WTC11 (cell line): ENCODE data around the gene NTN1. TPM values are rescaled to one million over a fixed set of nuclear protein-coding genes. Genes with fewer than 3 reads are reported as not detected.

Experiments
- ATAC-seq: fragments of 200-7000 bp; cut with Tn5 transposase; 2 replicates; pipeline ENCODE4 v1.10.0; 2021; ENCODE audit warnings: mild to moderate bottlenecking, moderate library complexity
- CTCF ChIA-PET: fragments of 300-600 bp; sonication (Branson Sonifier 250); formaldehyde crosslinking; loops from one replicate; lab custom pipeline; 2021; ENCODE audit warnings: antibody characterized with exemption; lab: Charles Lee
- POLR2A ChIA-PET: fragments of 350-600 bp; sonication (Branson Sonifier 250); formaldehyde crosslinking; loops from one replicate; lab custom pipeline; 2021; ENCODE audit warnings: antibody characterized with exemption; lab: Charles Lee
- DNase-seq: peaks from one replicate; pipeline ENCODE4 v3.0.0; 2021; ENCODE audit warnings: low spot score
- H3K27ac Mint-ChIP-seq: 2 replicates; pipeline ENCODE4 v1.8.0; 2021; ENCODE audit warnings: mixed read lengths
- H3K27me3 Mint-ChIP-seq: 2 replicates; pipeline ENCODE4 v1.8.0; 2021; ENCODE audit warnings: low read depth, mild to moderate bottlenecking, moderate library complexity, mixed read lengths
- H3K36me3 Mint-ChIP-seq: 2 replicates; pipeline ENCODE4 v1.8.0; 2021; ENCODE audit warnings: mixed read lengths
- H3K4me1 Mint-ChIP-seq: 2 replicates; pipeline ENCODE4 v1.8.0; 2022; ENCODE audit warnings: mixed read lengths
- H3K4me3 Mint-ChIP-seq: 2 replicates; pipeline ENCODE4 v1.8.0; 2021; ENCODE audit warnings: mild to moderate bottlenecking, moderate library complexity, mixed read lengths
- H3K9me3 Mint-ChIP-seq: 2 replicates; pipeline ENCODE4 v1.8.0; 2021; ENCODE audit warnings: mixed read lengths
- AFF4 ChIP-seq: sonication (generic); formaldehyde crosslinking; IDR thresholded peaks from 2 replicates; pipeline ENCODE4 v1.8.1; 2023; ENCODE audit warnings: mild to moderate bottlenecking, missing genetic modification reagents, borderline replicate concordance
- CTCF ChIP-seq: fragments of 200-600 bp; IDR thresholded peaks from 2 replicates; pipeline ENCODE4 v1.8.0; 2022; ENCODE audit warnings: antibody characterized with exemption
- GTF2I ChIP-seq: fragments of 250-450 bp; sonication (Bioruptor Pico); conservative IDR thresholded peaks from 2 replicates; pipeline ENCODE4 v1.4.0; 2021; ENCODE audit warnings: mild to moderate bottlenecking
- JAZF1 ChIP-seq: fragments of 250-450 bp; sonication (Bioruptor Pico); IDR thresholded peaks from 2 replicates; pipeline ENCODE4 v1.9.0; 2021; ENCODE audit warnings: moderate library complexity, mild to moderate bottlenecking, inconsistent platforms
- JUN ChIP-seq: sonication (generic); formaldehyde crosslinking; IDR thresholded peaks from 2 replicates; pipeline ENCODE4 v1.8.0; 2023; ENCODE audit warnings: mild to moderate bottlenecking, missing genetic modification reagents
- MAX ChIP-seq: sonication (generic); formaldehyde crosslinking; IDR thresholded peaks from 2 replicates; pipeline ENCODE4 v1.8.0; 2022; ENCODE audit warnings: mild to moderate bottlenecking, missing genetic modification reagents
- MXD4 ChIP-seq: fragments of 250-450 bp; sonication (Bioruptor Pico); IDR thresholded peaks from 2 replicates; pipeline ENCODE4 v1.8.0; 2021; ENCODE audit warnings: mild to moderate bottlenecking, moderate library complexity, borderline replicate concordance
- MYBL2 ChIP-seq: sonication (generic); formaldehyde crosslinking; IDR thresholded peaks from 2 replicates; pipeline ENCODE4 v1.8.1; 2023; ENCODE audit warnings: mild to moderate bottlenecking, moderate library complexity, missing genetic modification reagents
- NFYB ChIP-seq: sonication (generic); formaldehyde crosslinking; conservative IDR thresholded peaks from 2 replicates; pipeline ENCODE4 v1.8.0; 2022; ENCODE audit warnings: low read depth, missing genetic modification reagents
- PRRX2 ChIP-seq: fragments of 250-450 bp; sonication (Bioruptor Pico); IDR thresholded peaks from 2 replicates; pipeline ENCODE4 v1.8.0; 2021; ENCODE audit warnings: mild to moderate bottlenecking
- SP1 ChIP-seq: sonication (generic); formaldehyde crosslinking; conservative IDR thresholded peaks from 2 replicates; pipeline ENCODE4 v1.8.1; 2022; ENCODE audit warnings: missing genetic modification reagents
- TCF7 ChIP-seq: sonication (generic); formaldehyde crosslinking; IDR thresholded peaks from 2 replicates; pipeline ENCODE4 v1.8.0; 2022; ENCODE audit warnings: mild to moderate bottlenecking, low read depth, missing genetic modification reagents, moderate library complexity
- TP53 ChIP-seq: sonication (generic); formaldehyde crosslinking; IDR thresholded peaks from 2 replicates; pipeline ENCODE4 v1.8.1; 2023; ENCODE audit warnings: mild to moderate bottlenecking, missing genetic modification reagents
- USF1 ChIP-seq: sonication (generic); formaldehyde crosslinking; IDR thresholded peaks from 2 replicates; pipeline ENCODE4 v1.8.0; 2022; ENCODE audit warnings: mild to moderate bottlenecking, missing genetic modification reagents
- total RNA-seq: library from RNA; stranded (reverse); gene quantifications from 3 replicates; pipeline ENCODE4 v1.2.3, GENCODE V29; 2021
- TF ChIP-seq, protein P1 (sequence below): sonication (generic); formaldehyde crosslinking; IDR thresholded peaks from 2 replicates; pipeline ENCODE4 v1.8.1; 2023; ENCODE audit warnings: mild to moderate bottlenecking, missing genetic modification reagents, moderate library complexity
- TF ChIP-seq, protein P2 (sequence below): fragments of 250-450 bp; sonication (Bioruptor Pico); conservative IDR thresholded peaks from 2 replicates; pipeline ENCODE4 v1.9.0; 2021; ENCODE audit warnings: mild to moderate bottlenecking
- TF ChIP-seq, protein P3 (sequence below): fragments of 250-450 bp; sonication (Bioruptor Pico); IDR thresholded peaks from 2 replicates; pipeline ENCODE4 v1.8.0; 2021; ENCODE audit warnings: mild to moderate bottlenecking
- TF ChIP-seq, protein P4 (sequence below): sonication (generic); formaldehyde crosslinking; IDR thresholded peaks from 2 replicates; pipeline ENCODE4 v1.8.1; 2022; ENCODE audit warnings: mild to moderate bottlenecking, missing genetic modification reagents, moderate library complexity, borderline replicate concordance
- TF ChIP-seq, protein P5 (sequence below): sonication (generic); formaldehyde crosslinking; IDR thresholded peaks from 2 replicates; pipeline ENCODE4 v1.8.1; 2023; ENCODE audit warnings: mild to moderate bottlenecking, missing genetic modification reagents

The NTN1 gene
- total RNA-seq, 1 experiment from 2014 or later: 5.5 TPM

GRCh38 chr17:9221147-9221921 is 200.0 kb downstream of the NTN1 start:
- no peak for ATAC-seq
- Mint-ChIP-seq H3K4me1 (peaks cover 23% of the 10 kb centered on the region), H3K27ac (peak overlapping the region; percentile 68; the same call in 1 of the 2 replicates), H3K9me3 (peaks cover 6% of the 10 kb centered on the region), H3K4me3 (no peak overlapping the region), H3K36me3 (peaks cover 7% of the 10 kb centered on the region)
- POLR2A ChIA-PET: no interaction called here
- DNase-seq: no peak
- TF ChIP-seq, protein P1, sequence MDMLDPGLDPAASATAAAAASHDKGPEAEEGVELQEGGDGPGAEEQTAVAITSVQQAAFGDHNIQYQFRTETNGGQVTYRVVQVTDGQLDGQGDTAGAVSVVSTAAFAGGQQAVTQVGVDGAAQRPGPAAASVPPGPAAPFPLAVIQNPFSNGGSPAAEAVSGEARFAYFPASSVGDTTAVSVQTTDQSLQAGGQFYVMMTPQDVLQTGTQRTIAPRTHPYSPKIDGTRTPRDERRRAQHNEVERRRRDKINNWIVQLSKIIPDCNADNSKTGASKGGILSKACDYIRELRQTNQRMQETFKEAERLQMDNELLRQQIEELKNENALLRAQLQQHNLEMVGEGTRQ (CRISPR knock-in tag): peak; percentile 77
- TF ChIP-seq USF1 (CRISPR knock-in tag) (peak; percentile 47; the same call in 1 of the 2 replicates), CTCF (no peak), PRRX2 (CRISPR knock-in tag) (no peak), MYBL2 (CRISPR knock-in tag) (no peak), MXD4 (no peak)
- TF ChIP-seq, protein P2, sequence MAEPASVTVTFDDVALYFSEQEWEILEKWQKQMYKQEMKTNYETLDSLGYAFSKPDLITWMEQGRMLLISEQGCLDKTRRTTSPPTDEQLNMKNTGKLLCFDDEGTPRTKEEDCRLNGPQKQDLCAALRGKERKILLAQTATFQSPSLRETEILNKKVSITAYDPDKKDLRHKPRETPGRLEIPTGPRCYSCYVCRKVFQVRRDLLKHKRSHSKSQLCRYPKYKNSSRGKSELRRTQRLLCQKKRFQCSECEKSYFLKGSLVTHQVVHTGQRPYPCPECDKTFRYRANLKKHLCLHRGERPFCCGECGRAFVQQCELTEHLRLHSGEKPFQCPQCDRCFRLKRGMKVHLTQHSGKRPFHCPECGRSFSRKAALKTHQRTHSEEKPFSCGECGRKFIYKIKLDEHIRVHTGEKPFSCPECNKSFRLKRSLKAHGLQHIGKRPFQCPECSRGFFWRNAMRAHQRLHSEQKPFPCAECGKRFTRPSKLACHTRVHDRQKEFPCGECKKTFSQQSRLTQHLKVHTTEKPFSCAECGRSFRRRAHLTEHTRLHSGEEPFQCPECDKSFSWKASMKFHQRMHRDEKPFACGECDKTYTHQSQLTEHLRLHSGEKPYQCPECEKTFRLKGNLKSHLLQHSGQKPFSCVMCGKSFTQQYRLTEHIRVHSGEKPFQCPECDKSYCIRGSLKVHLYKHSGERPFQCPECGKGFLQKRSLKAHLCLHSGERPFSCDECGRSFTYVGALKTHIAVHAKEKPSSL (CRISPR knock-in tag): no peak
- TF ChIP-seq, all 79 proteins: peak for 2
- CTCF ChIA-PET: no interaction called here
- no peaks in the 10 kb centered on the region for H3K27me3 Mint-ChIP-seq

GRCh38 chr17:9221922-9222180 is 200.5 kb downstream of the NTN1 start:
- no peak for ATAC-seq
- ChIA-PET CTCF (no interaction called here), POLR2A (no interaction called here)
- H3K27me3 Mint-ChIP-seq: no peaks in the 10 kb centered on the region
- H3K9me3 Mint-ChIP-seq: peaks cover 3% of the 10 kb centered on the region; the same call in 1 of the 2 replicates
- no peak for DNase-seq
- H3K4me3 Mint-ChIP-seq: no peak overlapping the region
- H3K27ac Mint-ChIP-seq: no peak overlapping the region
- peaks cover 4% of the 10 kb centered on the region for H3K36me3 Mint-ChIP-seq
- peaks cover 23% of the 10 kb centered on the region for H3K4me1 Mint-ChIP-seq
- no peak for TF ChIP-seq TP53 (CRISPR knock-in tag)
- TF ChIP-seq, protein P3, sequence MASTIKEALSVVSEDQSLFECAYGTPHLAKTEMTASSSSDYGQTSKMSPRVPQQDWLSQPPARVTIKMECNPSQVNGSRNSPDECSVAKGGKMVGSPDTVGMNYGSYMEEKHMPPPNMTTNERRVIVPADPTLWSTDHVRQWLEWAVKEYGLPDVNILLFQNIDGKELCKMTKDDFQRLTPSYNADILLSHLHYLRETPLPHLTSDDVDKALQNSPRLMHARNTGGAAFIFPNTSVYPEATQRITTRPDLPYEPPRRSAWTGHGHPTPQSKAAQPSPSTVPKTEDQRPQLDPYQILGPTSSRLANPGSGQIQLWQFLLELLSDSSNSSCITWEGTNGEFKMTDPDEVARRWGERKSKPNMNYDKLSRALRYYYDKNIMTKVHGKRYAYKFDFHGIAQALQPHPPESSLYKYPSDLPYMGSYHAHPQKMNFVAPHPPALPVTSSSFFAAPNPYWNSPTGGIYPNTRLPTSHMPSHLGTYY (CRISPR knock-in tag): no peak
- no peak for TF ChIP-seq GTF2I (CRISPR knock-in tag)
- no peak for TF ChIP-seq JUN (CRISPR knock-in tag)
- no peak for TF ChIP-seq NFYB (CRISPR knock-in tag)
- no peak for TF ChIP-seq AFF4 (CRISPR knock-in tag)
- TF ChIP-seq, protein P4, sequence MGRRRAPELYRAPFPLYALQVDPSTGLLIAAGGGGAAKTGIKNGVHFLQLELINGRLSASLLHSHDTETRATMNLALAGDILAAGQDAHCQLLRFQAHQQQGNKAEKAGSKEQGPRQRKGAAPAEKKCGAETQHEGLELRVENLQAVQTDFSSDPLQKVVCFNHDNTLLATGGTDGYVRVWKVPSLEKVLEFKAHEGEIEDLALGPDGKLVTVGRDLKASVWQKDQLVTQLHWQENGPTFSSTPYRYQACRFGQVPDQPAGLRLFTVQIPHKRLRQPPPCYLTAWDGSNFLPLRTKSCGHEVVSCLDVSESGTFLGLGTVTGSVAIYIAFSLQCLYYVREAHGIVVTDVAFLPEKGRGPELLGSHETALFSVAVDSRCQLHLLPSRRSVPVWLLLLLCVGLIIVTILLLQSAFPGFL: no peak
- TF ChIP-seq SP1 (CRISPR knock-in tag): no peak
- no peak for TF ChIP-seq TCF7 (CRISPR knock-in tag)
- TF ChIP-seq JAZF1 (CRISPR knock-in tag): no peak
- TF ChIP-seq, protein P5, sequence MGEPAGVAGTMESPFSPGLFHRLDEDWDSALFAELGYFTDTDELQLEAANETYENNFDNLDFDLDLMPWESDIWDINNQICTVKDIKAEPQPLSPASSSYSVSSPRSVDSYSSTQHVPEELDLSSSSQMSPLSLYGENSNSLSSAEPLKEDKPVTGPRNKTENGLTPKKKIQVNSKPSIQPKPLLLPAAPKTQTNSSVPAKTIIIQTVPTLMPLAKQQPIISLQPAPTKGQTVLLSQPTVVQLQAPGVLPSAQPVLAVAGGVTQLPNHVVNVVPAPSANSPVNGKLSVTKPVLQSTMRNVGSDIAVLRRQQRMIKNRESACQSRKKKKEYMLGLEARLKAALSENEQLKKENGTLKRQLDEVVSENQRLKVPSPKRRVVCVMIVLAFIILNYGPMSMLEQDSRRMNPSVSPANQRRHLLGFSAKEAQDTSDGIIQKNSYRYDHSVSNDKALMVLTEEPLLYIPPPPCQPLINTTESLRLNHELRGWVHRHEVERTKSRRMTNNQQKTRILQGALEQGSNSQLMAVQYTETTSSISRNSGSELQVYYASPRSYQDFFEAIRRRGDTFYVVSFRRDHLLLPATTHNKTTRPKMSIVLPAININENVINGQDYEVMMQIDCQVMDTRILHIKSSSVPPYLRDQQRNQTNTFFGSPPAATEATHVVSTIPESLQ: no peak
- TF ChIP-seq MAX (CRISPR knock-in tag): no peak
- no peak for TF ChIP-seq USF1 (CRISPR knock-in tag)
